ENCODE results near the gene PTPRN2.

DNA sequence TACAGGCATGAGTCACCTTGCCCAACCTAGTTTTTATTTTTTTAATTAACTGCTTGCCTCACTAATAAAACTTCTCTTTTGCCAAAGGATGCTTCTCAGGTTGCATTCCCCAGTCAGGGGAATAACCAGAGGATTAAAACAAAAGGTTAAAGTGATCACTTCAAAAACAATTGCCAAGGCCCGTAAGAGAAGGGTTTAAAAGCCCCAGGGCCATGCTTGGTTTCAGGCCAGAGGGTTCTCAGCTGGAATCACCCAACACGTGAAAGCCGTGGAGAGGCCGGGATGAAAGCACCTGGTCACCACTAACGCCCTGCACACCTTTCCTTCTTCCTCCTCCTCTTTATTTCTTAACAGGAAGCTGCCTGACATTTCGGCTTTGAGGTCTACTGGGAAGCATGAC, 587.5 kb downstream of the PTPRN2 start:
- TF ChIP-seq, protein P1, sequence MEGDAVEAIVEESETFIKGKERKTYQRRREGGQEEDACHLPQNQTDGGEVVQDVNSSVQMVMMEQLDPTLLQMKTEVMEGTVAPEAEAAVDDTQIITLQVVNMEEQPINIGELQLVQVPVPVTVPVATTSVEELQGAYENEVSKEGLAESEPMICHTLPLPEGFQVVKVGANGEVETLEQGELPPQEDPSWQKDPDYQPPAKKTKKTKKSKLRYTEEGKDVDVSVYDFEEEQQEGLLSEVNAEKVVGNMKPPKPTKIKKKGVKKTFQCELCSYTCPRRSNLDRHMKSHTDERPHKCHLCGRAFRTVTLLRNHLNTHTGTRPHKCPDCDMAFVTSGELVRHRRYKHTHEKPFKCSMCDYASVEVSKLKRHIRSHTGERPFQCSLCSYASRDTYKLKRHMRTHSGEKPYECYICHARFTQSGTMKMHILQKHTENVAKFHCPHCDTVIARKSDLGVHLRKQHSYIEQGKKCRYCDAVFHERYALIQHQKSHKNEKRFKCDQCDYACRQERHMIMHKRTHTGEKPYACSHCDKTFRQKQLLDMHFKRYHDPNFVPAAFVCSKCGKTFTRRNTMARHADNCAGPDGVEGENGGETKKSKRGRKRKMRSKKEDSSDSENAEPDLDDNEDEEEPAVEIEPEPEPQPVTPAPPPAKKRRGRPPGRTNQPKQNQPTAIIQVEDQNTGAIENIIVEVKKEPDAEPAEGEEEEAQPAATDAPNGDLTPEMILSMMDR (IDR thresholded peaks at IDR 0.05): no peak
- no peak for TF ChIP-seq POLR2A (IDR thresholded peaks at IDR 0.05)
